B cell (primary cell): ENCODE results near the gene DCUN1D1. TPM values are rescaled to one million over a fixed set of nuclear protein-coding genes. Genes with fewer than 3 reads are reported as not detected.

Source experiments
- ATAC-seq: fragments of 200-7000 bp; cut with Tn5 transposase; one replicate; pipeline ENCODE4 v1.10.0; 2021; ENCODE audit warnings: low read depth, mild to moderate bottlenecking, moderate number of reproducible peaks, moderate library complexity
- CTCF ChIA-PET: fragments of 350-600 bp; sonication (Branson Sonifier 250); formaldehyde crosslinking; loops from one replicate; lab custom pipeline; 2021; ENCODE audit warnings: antibody characterized with exemption, inconsistent platforms; lab: Charles Lee
- POLR2A ChIA-PET: fragments of 350-600 bp; sonication (Branson Sonifier 250); formaldehyde crosslinking; loops from one replicate; lab custom pipeline; 2021; ENCODE audit warnings: antibody characterized with exemption; lab: Charles Lee
- DNase-seq: peaks from one replicate; pipeline ENCODE4 v3.0.0; 2013
- H2AFZ ChIP-seq: 2 replicates; pipeline ENCODE4 v1.6.1; 2012; ENCODE audit warnings: mild to moderate bottlenecking, low read depth, low read length; ENCODE audit not compliant: insufficient read depth, poor library complexity, severe bottlenecking
- H3K27ac ChIP-seq, 2 donors: 1 replicate in 1 of 2; 2 replicates in 1 of 2; pipeline ENCODE4 v1.5.1; 2012 to 2013; ENCODE audit warnings: low read length in 2 of 2, mild to moderate bottlenecking in 2 of 2, moderate library complexity in 1 of 2
- H3K27me3 ChIP-seq, 4 experiments: fragments of 200-600 bp in 1 of 4; sonication (generic) in 1 of 4; replicated peaks in 1 of 4; 1 replicate in 2 of 4; 2 replicates in 2 of 4; pipeline versions ENCODE4 v1.6.1 to v1.7.0; 2013 to 2016; ENCODE audit warnings: low read length in 3 of 4, mild to moderate bottlenecking in 2 of 4, mixed read lengths in 1 of 4, moderate library complexity in 1 of 4; ENCODE audit not compliant: insufficient read depth in 4 of 4, control insufficient read depth in 3 of 4; ENCODE audit errors: control extremely low read depth in 1 of 4
- H3K36me3 ChIP-seq, 2 experiments: replicated peaks in 1 of 2; 1 replicate in 1 of 2; 2 replicates in 1 of 2; pipeline versions ENCODE4 v1.6.1 to v1.7.1; 2013; ENCODE audit warnings: low read length in 1 of 2; ENCODE audit not compliant: insufficient read depth in 2 of 2, control insufficient read depth in 1 of 2; ENCODE audit errors: control extremely low read depth in 1 of 2, extremely low read depth in 1 of 2
- H3K4me1 ChIP-seq, 2 donors: fragments of 200-600 bp in 1 of 2; sonication (generic) in 1 of 2; 1 replicate in 1 of 2; 2 replicates in 1 of 2; pipeline versions ENCODE4 v1.5.1 to v1.6.1; 2013 to 2017; ENCODE audit warnings: low read length in 2 of 2; ENCODE audit not compliant: control insufficient read depth in 2 of 2, insufficient read depth in 2 of 2
- H3K4me2 ChIP-seq: replicated peaks from 2 replicates; pipeline ENCODE3; 2012; ENCODE audit warnings: mild to moderate bottlenecking, low read depth, low read length; ENCODE audit not compliant: poor library complexity, severe bottlenecking
- H3K4me3 ChIP-seq, 5 experiments: fragments of 200-600 bp in 1 of 5; sonication (generic) in 1 of 5; 1 replicate in 3 of 5; 2 replicates in 2 of 5; pipeline versions ENCODE4 v1.5.1 to v1.7.0; 2011 to 2016; ENCODE audit warnings: low read length in 4 of 5, mild to moderate bottlenecking in 4 of 5, low read depth in 2 of 5, control low read depth in 1 of 5, moderate library complexity in 1 of 5; ENCODE audit not compliant: insufficient read depth in 1 of 5; ENCODE audit errors: control extremely low read depth in 1 of 5, extremely low read depth in 1 of 5
- H3K79me2 ChIP-seq: fragments of 200-600 bp; sonication (generic); one replicate; pipeline ENCODE4 v1.6.0; 2016; ENCODE audit warnings: low read length; ENCODE audit not compliant: control insufficient read depth, insufficient read depth
- H3K9ac ChIP-seq: fragments of 200-600 bp; sonication (generic); 2 replicates; pipeline ENCODE4 v1.6.1; 2017; ENCODE audit warnings: mild to moderate bottlenecking, low read length, moderate library complexity
- H3K9me3 ChIP-seq, 3 donors: one replicate each; pipeline versions ENCODE4 v1.6.1 to v1.7.1; 2013; ENCODE audit warnings: low read length in 2 of 3; ENCODE audit not compliant: control insufficient read depth in 2 of 3, insufficient read depth in 1 of 3; ENCODE audit errors: control extremely low read depth in 1 of 3
- H4K20me1 ChIP-seq: 2 replicates; pipeline ENCODE4 v1.6.0; 2012; ENCODE audit warnings: mild to moderate bottlenecking, low read length; ENCODE audit not compliant: insufficient read depth, control insufficient read depth, poor library complexity, severe bottlenecking
- H3K27ac Mint-ChIP-seq: one replicate; pipeline ENCODE4 v1.8.0; 2021; ENCODE audit warnings: mixed read lengths
- H3K27me3 Mint-ChIP-seq: one replicate; pipeline ENCODE4 v1.8.0; 2021; ENCODE audit warnings: mixed read lengths
- H3K4me1 Mint-ChIP-seq: one replicate; pipeline ENCODE4 v1.8.0; 2021; ENCODE audit warnings: mixed read lengths
- H3K4me3 Mint-ChIP-seq: one replicate; pipeline ENCODE4 v1.8.0; 2021; ENCODE audit warnings: mixed read lengths
- H3K9me3 Mint-ChIP-seq: one replicate; pipeline ENCODE4 v1.8.0; 2022; ENCODE audit warnings: mixed read lengths; ENCODE audit not compliant: insufficient read depth
- CTCF ChIP-seq: fragments of 200-600 bp; IDR thresholded peaks from one replicate; pipeline ENCODE4 v1.8.0; 2022; ENCODE audit warnings: antibody characterized with exemption, mild to moderate bottlenecking
- EZH2 ChIP-seq: IDR thresholded peaks from 2 replicates; pipeline ENCODE4 v1.6.1; 2012; ENCODE audit warnings: borderline replicate concordance, low read depth, mild to moderate bottlenecking, moderate library complexity, low read length; ENCODE audit not compliant: insufficient read depth, poor library complexity, severe bottlenecking
- WGBS: methylation state at CpG from one replicate; pipeline ENCODE4 v1.1.5; 2013; ENCODE audit warnings: missing lambda C conversion rate; ENCODE audit not compliant: insufficient coverage; 5-methylcytosine and 5-hydroxymethylcytosine counted together
- intact Hi-C: fragments of 100-400 bp; cut with micrococcal nuclease; formaldehyde crosslinking; loops from one replicate; pipeline ENCODE4 v1.10.0; 2022
- polyA plus RNA-seq: library from polyadenylated mRNA; depleted of rRNA; stranded (reverse); fragments of >200 nt; gene quantifications from 2 replicates; pipeline ENCODE4 v1.2.3, GENCODE V29; 2012
- total RNA-seq, 2 donors: library from RNA; stranded (reverse); fragments of 120-200 nt in 1 of 2; gene quantifications; 1 replicate in 1 of 2; 2 replicates in 1 of 2; pipeline versions ENCODE4 v1.2.3 to v1.2.4, GENCODE V29; 2013 to 2022

Gene DCUN1D1
- total and polyA plus RNA-seq, 2 donors (not counting 1 experiment from before 2014, with no cell fraction given) = 3.7 to 35.5 TPM

GRCh38 chr3:182970811-182971418, 9.4 kb downstream of the DCUN1D1 start:
- H3K9me3 ChIP-seq = no peaks in the 10 kb centered on the region
- no peak overlapping the region for H3K4me2 ChIP-seq
- ATAC-seq (no peak), DNase-seq (no peak)
- peaks cover 15 to 18% of the 10 kb centered on the region in 2 donors for H3K4me1 ChIP-seq
- CTCF ChIA-PET = interaction anchor here (1.2 to 1.5 kb wide), 2 partner anchors 12 to 225 kb away, joined by 3 to 6 read pairs; no protein-coding TSS in a partner anchor
- no peak overlapping the region for H3K9ac ChIP-seq
- Mint-ChIP-seq H3K27ac (no peak overlapping the region), H3K27me3 (no peaks in the 10 kb centered on the region), H3K4me1 (peaks cover 47% of the 10 kb centered on the region), H3K4me3 (no peak overlapping the region), H3K9me3 (no peaks in the 10 kb centered on the region)
- no peak overlapping the region for H3K27ac ChIP-seq
- H3K36me3 ChIP-seq = no peaks in the 10 kb centered on the region
- intact Hi-C loops = no loop called here
- no peak overlapping the region for H3K4me3 ChIP-seq
- WGBS = 100% methylated on average over 2 of the region's 3 CpGs
- POLR2A ChIA-PET = no interaction called here
- TF ChIP-seq EZH2 (no peak), CTCF (no peak)
- no peak overlapping the region for H2AFZ ChIP-seq
- H3K79me2 ChIP-seq = peaks cover 88% of the 10 kb centered on the region
- peaks cover 47% of the 10 kb centered on the region for H4K20me1 ChIP-seq
- no peaks in the 10 kb centered on the region for H3K27me3 ChIP-seq

- Histone ChIP-seq H3K27ac (no peak overlapping the region), H3K4me2 (no peak overlapping the region), H3K4me3 (no peak overlapping the region), H3K36me3 (no peaks in the 10 kb centered on the region), H3K9ac (no peak overlapping the region), H3K9me3 (no peaks in the 10 kb centered on the region), H2AFZ (no peak overlapping the region), H3K4me1 (peaks cover 15 to 20% of the 10 kb centered on the region in 2 donors), H4K20me1 (peaks cover 48% of the 10 kb centered on the region), H3K27me3 (no peaks in the 10 kb centered on the region), H3K79me2 (peaks cover 81% of the 10 kb centered on the region)
- ATAC-seq (no peak), DNase-seq (no peak)
- ChIA-PET POLR2A (no interaction called here), CTCF (interaction anchor here (1.5 kb wide), 1 partner anchor 14 kb away, joined by 6 read pairs; no protein-coding TSS in a partner anchor)
- intact Hi-C loops = no loop called here
- Mint-ChIP-seq H3K4me3 (no peak overlapping the region), H3K4me1 (peaks cover 50% of the 10 kb centered on the region), H3K27me3 (no peaks in the 10 kb centered on the region), H3K9me3 (no peaks in the 10 kb centered on the region), H3K27ac (no peak overlapping the region)
- WGBS = 90% methylated on average over 2 of the region's 7 CpGs
- TF ChIP-seq CTCF (no peak), EZH2 (no peak)
Observed at GRCh38 chr3:182969853-182970252, 10.5 kb downstream of the DCUN1D1 start.
